Smooth muscle cell of trachea (primary cell): ENCODE measurements around the gene FOXS1. TPM values are rescaled to one million over a fixed set of nuclear protein-coding genes. Genes with fewer than 3 reads are reported as not detected.

ENCODE experiments used
- total RNA-seq: library from RNA; depleted of rRNA; stranded (reverse); fragments of >200 nt; gene quantifications from 2 replicates; pipeline ENCODE4 v1.2.1, GENCODE V29; 2014

FOXS1 gene
- not detected in 2 replicates for total RNA-seq

GRCh38 chr20:31845300-31845863, at the start of gene FOXS1:
Gene FOXS1, minus strand, starts transcription at chr20:31845604. Its CDS starts 62 bp downstream, at chr20:31845542.

GRCh38 chr20:31869942-31870725, 24.7 kb upstream of the FOXS1 start, which contains the start of the genes DUSP15 and TTLL9:
Gene DUSP15, minus strand, starts transcription at chr20:31870527. Its CDS starts 190 bp downstream, at chr20:31870337.
Gene TTLL9, plus strand, starts transcription at chr20:31870634. Its CDS starts 493 bp downstream, at chr20:31871127.

GRCh38 chr20:31819083-31819784, 26.2 kb downstream of the FOXS1 start, which contains the start of gene MYLK2:
Gene MYLK2, plus strand, starts transcription at chr20:31819356. Its CDS starts 225 bp downstream, at chr20:31819581.

Other genes starting within 250 kb of the FOXS1 start
- 80.6 and 268 TPM in 2 replicates for gene ID1, start 240.3 kb downstream of the FOXS1 start, total RNA-seq
- not detected in 2 replicates for gene COX4I2, start 207.7 kb downstream of the FOXS1 start, total RNA-seq
- gene BCL2L1, start 122.7 kb downstream of the FOXS1 start, total RNA-seq, result 68.7 and 87.5 TPM in 2 replicates
- 6.9 and 83.9 TPM in 2 replicates for gene TPX2, start 106.3 kb downstream of the FOXS1 start, total RNA-seq
- gene MYLK2, start 26.2 kb downstream of the FOXS1 start, total RNA-seq, result not detected in 2 replicates
- 0.33 TPM in 1 of 2 replicates, not detected in the other for gene DUSP15, start 24.9 kb upstream of the FOXS1 start, total RNA-seq
- 0.17 TPM in 1 of 2 replicates, not detected in the other for gene TTLL9, start 25.0 kb upstream of the FOXS1 start, total RNA-seq
- 3.3 and 5.1 TPM in 2 replicates for gene PDRG1, start 106.4 kb upstream of the FOXS1 start, total RNA-seq
- gene XKR7, start 122.5 kb upstream of the FOXS1 start, total RNA-seq, result under 0.01 TPM in 1 of 2 replicates, not detected in the other
- not detected in 2 replicates for gene CCM2L, start 164.8 kb upstream of the FOXS1 start, total RNA-seq
- not detected in 2 replicates for gene HCK, start 206.6 kb upstream of the FOXS1 start, total RNA-seq